Stimulated activated effector memory CD8-positive, alpha-beta T cell treated with anti-CD3 and anti-CD28 coated beads, Interleukin-12 subunit alpha, Interleukin-12 subunit beta, amount 100 ng/mL, for 72 hours (primary cell): ENCODE measurements around the gene ARPIN.

ENCODE experiments used
- ATAC-seq: fragments of 150-1000 bp; cut with Tn5 transposase; 2 replicates; pipeline ENCODE4 v1.10.0; 2021
- DNase-seq, 2 donors: peaks; one replicate each; pipeline ENCODE4 v3.0.0; 2021 to 2022; ENCODE audit warnings: low spot score in 2 of 2
- H3K27ac Mint-ChIP-seq: one replicate; pipeline ENCODE4 v1.8.0; 2022; ENCODE audit warnings: mild to moderate bottlenecking, mixed read lengths
- H3K36me3 Mint-ChIP-seq: one replicate; pipeline ENCODE4 v1.8.0; 2022; ENCODE audit warnings: mild to moderate bottlenecking, mixed read lengths
- H3K4me1 Mint-ChIP-seq: one replicate; pipeline ENCODE4 v1.8.0; 2022; ENCODE audit warnings: mixed read lengths
- H3K4me3 Mint-ChIP-seq: one replicate; pipeline ENCODE4 v1.8.0; 2022; ENCODE audit warnings: mild to moderate bottlenecking, mixed read lengths
- H3K9me3 Mint-ChIP-seq: one replicate; pipeline ENCODE4 v1.8.0; 2022; ENCODE audit warnings: mixed read lengths

The ARPIN gene

DNA sequence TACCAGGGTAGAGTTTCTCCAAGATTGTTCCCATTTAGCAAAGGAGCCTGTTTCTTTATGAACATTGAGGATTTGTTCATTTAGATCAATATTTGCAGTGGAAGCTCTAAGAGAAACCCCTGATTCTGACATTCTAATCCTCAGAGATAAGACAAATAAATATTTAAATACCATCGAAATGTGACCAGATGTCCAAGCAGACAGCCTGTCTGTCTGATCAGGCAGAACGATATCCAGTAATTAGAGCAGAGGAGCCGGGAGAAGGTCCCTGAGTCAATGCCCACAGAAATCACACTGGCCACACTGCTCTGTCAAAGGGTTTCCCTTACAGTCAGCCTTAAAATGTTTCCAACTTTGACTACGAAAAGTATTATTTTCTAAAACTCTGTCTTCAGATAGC is 15.7 kb upstream of the ARPIN start:
- DNase-seq (no peak), ATAC-seq (no peak)
- Mint-ChIP-seq H3K4me1 (no peaks in the 10 kb centered on the region), H3K36me3 (no peaks in the 10 kb centered on the region), H3K27ac (no peak overlapping the region), H3K9me3 (no peaks in the 10 kb centered on the region), H3K4me3 (no peak overlapping the region)

GRCh38 chr15:89926158-89926557 is 13.4 kb upstream of the ARPIN start:
- no peaks in the 10 kb centered on the region for H3K4me1 Mint-ChIP-seq
- DNase-seq: no peak
- ATAC-seq: no peak
- no peak overlapping the region for H3K27ac Mint-ChIP-seq
- no peak overlapping the region for H3K4me3 Mint-ChIP-seq
- H3K9me3 Mint-ChIP-seq: no peaks in the 10 kb centered on the region
- no peaks in the 10 kb centered on the region for H3K36me3 Mint-ChIP-seq

DNA sequence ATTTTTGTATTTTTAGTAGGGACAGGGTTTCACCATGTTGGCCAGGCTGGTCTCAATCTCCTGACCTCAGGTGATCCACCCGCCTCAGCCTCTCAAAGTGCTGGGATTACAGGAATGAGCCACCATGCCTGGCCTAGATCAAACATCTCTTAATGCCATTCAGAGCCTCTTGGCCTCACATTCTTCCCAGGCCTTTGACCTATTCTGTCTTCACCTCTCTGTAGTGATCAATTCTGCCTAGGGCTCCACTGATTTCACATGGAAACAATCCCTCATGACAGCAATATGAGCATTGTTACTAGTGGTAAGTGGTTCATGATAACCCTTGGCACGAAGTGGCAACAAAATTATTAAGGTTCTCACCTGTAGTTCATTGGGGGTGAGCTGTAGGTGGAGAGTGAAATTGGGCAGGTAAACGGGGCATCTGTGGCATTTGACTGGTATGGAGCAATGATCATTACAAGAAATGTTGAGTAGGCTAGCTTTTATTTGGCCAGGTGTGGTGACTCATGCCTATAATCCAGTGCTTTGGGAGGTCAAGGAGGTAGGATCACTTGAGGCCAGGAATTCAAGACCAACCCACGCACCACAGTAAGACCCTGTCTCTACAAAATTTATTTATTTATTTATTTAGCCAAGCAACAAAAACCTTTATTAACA is 4.8 kb upstream of the ARPIN start:
- DNase-seq (no peak), ATAC-seq (no peak)
- H3K9me3 Mint-ChIP-seq: no peaks in the 10 kb centered on the region
- no peak overlapping the region for H3K4me3 Mint-ChIP-seq
- H3K36me3 Mint-ChIP-seq: no peaks in the 10 kb centered on the region
- H3K4me1 Mint-ChIP-seq: no peaks in the 10 kb centered on the region
- H3K27ac Mint-ChIP-seq: no peak overlapping the region

- Mint-ChIP-seq H3K27ac (no peak overlapping the region), H3K36me3 (no peaks in the 10 kb centered on the region), H3K9me3 (no peaks in the 10 kb centered on the region), H3K4me3 (no peak overlapping the region), H3K4me1 (no peaks in the 10 kb centered on the region)
- no peak for ATAC-seq
- DNase-seq: no peak
Observed at GRCh38 chr15:89916660-89917059, 3.9 kb upstream of the ARPIN start.

- no peak overlapping the region for H3K4me3 Mint-ChIP-seq
- DNase-seq: no peak
- no peaks in the 10 kb centered on the region for H3K36me3 Mint-ChIP-seq
- no peak for ATAC-seq
- no peaks in the 10 kb centered on the region for H3K4me1 Mint-ChIP-seq
- no peaks in the 10 kb centered on the region for H3K9me3 Mint-ChIP-seq
- no peak overlapping the region for H3K27ac Mint-ChIP-seq
Observed at GRCh38 chr15:89912145-89912673, 543 bp downstream of the ARPIN start.

GRCh38 chr15:89910891-89911626 is 1.7 kb downstream of the ARPIN start:
- no peak overlapping the region for H3K4me3 Mint-ChIP-seq
- H3K9me3 Mint-ChIP-seq: no peaks in the 10 kb centered on the region
- ATAC-seq (no peak), DNase-seq (no peak)
- no peaks in the 10 kb centered on the region for H3K36me3 Mint-ChIP-seq
- no peaks in the 10 kb centered on the region for H3K4me1 Mint-ChIP-seq
- H3K27ac Mint-ChIP-seq: no peak overlapping the region

DNA sequence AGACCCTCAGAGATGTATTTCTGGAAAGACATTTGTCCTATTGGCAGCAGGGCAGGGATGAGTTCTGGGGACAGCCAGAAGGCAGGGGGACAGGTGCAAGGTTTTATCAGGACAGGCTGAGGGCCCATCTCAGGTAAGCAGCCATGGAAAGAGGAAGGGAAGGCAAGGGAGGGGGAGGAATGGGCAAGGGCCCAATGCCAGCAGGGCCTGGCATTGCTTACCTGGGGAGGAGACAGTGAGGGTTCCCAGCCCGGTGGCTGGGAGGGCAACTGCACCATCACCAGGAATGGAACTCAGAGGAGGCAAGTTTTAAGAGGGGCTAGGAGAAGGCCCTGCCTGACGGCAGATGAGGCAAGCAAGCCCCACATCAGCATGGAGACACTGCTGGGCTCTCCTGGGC is 3.1 kb downstream of the ARPIN start:
- Mint-ChIP-seq H3K9me3 (no peaks in the 10 kb centered on the region), H3K4me1 (no peaks in the 10 kb centered on the region), H3K27ac (peak overlapping the region; percentile 15), H3K4me3 (no peak overlapping the region), H3K36me3 (no peaks in the 10 kb centered on the region)
- ATAC-seq (peak; percentile 6), DNase-seq (no peak)

- no peak overlapping the region for H3K27ac Mint-ChIP-seq
- no peaks in the 10 kb centered on the region for H3K9me3 Mint-ChIP-seq
- H3K4me3 Mint-ChIP-seq: no peak overlapping the region
- ATAC-seq: no peak
- no peak for DNase-seq
- no peaks in the 10 kb centered on the region for H3K36me3 Mint-ChIP-seq
- no peaks in the 10 kb centered on the region for H3K4me1 Mint-ChIP-seq
Observed at GRCh38 chr15:89908226-89908625, 4.5 kb downstream of the ARPIN start.

DNA sequence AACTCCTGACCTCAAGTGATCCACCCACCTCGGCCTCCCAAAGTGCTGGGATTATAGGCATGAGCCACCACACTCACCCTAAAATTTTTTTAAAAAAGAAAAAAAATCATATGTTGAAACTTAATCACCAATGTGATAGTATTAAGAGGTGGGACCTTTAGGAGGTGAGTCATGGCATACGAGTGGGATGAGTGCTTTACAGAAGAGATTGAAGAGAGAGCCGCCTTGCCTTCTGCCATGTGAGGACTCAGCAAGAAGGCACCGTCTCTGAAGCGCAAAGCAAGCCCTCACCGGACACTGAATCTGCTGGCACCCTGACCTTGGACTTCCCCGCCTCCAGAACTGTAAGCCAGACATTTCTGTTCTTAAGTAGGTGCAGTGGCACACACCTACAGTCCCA is 5.5 kb downstream of the ARPIN start:
- Mint-ChIP-seq H3K4me3 (no peak overlapping the region), H3K9me3 (no peaks in the 10 kb centered on the region), H3K4me1 (no peaks in the 10 kb centered on the region), H3K36me3 (no peaks in the 10 kb centered on the region), H3K27ac (no peak overlapping the region)
- DNase-seq (no peak), ATAC-seq (no peak)

DNA sequence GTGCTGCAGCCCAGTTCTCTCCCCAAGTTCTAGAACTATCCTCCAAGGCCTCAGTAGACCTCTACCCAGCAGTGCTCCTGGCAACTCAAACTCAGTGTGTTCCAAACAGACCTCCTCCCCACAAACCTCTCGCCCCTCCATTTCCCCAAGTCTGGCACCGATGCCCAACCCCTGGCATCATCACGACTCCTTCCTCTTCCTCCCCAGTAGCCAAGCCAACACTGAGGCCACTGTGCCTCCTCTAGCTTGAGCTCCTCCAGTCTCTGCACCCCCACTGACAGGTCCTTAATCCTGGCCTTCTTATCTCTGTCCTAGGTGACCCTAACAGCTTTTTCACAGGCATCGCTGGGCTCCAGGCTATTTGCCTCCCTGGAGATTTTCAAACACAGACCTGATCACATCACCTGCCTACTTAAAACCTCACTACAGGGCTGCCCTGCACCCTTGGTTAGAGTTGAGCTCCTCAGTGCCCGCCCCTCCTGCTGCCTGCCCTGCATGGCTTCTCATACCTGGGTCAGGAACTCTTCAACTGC is 6.8 kb downstream of the ARPIN start:
- ATAC-seq (no peak), DNase-seq (no peak)
- no peaks in the 10 kb centered on the region for H3K36me3 Mint-ChIP-seq
- H3K4me3 Mint-ChIP-seq: no peak overlapping the region
- H3K27ac Mint-ChIP-seq: peak overlapping the region; percentile 10
- no peaks in the 10 kb centered on the region for H3K4me1 Mint-ChIP-seq
- H3K9me3 Mint-ChIP-seq: no peaks in the 10 kb centered on the region

DNA sequence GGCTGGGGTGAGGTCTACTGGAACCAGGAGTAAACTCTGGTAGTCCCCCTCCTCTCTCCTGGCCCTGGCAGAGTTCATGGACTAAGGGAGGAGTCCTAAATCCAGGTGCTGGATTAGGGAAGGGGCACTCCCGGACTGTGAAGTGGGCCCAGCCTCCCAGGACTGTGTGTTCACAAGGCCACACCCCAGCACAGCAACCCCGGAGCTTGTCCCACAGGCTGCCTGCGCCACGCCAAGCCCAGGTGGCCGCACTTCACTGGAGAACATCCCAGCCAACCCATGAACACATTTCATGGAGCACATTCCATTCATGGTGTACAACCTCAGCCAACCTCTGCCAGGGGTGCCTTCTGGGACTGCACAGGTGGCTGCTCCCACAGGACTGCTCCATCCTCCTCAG is 8.2 kb downstream of the ARPIN start:
- ATAC-seq (no peak), DNase-seq (no peak)
- Mint-ChIP-seq H3K4me1 (no peaks in the 10 kb centered on the region), H3K9me3 (no peaks in the 10 kb centered on the region), H3K36me3 (no peaks in the 10 kb centered on the region), H3K4me3 (no peak overlapping the region), H3K27ac (no peak overlapping the region)

- H3K9me3 Mint-ChIP-seq: no peaks in the 10 kb centered on the region
- H3K36me3 Mint-ChIP-seq: no peaks in the 10 kb centered on the region
- H3K4me3 Mint-ChIP-seq: no peak overlapping the region
- no peak overlapping the region for H3K27ac Mint-ChIP-seq
- no peaks in the 10 kb centered on the region for H3K4me1 Mint-ChIP-seq
- ATAC-seq (no peak), DNase-seq (no peak)
Observed at GRCh38 chr15:89903858-89904130, 9.0 kb downstream of the ARPIN start.

DNA sequence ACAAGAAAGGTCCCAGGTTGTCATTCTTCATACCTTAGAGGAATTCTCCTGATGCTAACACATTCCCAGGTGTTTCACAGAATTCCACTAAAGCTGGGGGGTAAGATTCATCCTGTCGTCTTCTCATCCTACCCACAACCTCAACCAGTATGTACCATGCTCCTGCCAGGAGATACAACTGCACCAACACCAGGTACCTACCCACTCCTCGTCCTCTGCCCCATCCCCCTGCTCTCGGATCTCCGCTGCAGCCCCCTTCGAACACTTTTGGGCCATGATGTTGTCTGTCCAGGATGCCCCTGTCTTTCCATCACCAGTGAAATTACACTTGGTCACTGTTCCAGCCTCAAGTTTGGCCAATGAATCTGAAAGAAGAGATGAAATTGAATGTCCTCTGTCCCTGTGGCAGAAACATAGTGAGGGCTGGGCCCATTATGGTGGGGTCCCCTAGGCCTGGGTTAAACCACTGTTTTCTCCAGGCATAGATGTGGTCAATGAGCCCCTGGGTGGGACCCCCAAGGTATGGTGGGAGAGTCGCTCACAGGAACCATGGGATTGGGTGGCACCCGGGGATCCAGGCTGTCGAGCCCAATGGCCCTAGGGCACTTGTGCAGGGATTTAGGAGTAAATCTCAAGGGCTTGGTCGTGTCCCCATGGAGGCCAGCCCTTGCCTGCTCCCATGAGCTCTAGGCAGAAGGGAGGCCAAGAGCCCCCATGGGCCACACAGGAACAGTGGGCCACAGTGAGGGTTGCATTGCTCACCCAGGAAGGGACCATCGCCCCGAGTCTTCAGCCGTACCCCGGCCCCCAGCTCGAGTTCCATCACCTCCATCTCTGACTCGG is 9.5 kb downstream of the ARPIN start:
- H3K4me1 Mint-ChIP-seq: no peaks in the 10 kb centered on the region
- H3K4me3 Mint-ChIP-seq: no peak overlapping the region
- no peak for ATAC-seq
- DNase-seq: no peak
- H3K9me3 Mint-ChIP-seq: no peaks in the 10 kb centered on the region
- no peak overlapping the region for H3K27ac Mint-ChIP-seq
- H3K36me3 Mint-ChIP-seq: no peaks in the 10 kb centered on the region

- H3K36me3 Mint-ChIP-seq: no peaks in the 10 kb centered on the region
- no peak overlapping the region for H3K27ac Mint-ChIP-seq
- ATAC-seq (no peak), DNase-seq (no peak)
- H3K4me3 Mint-ChIP-seq: no peak overlapping the region
- no peaks in the 10 kb centered on the region for H3K9me3 Mint-ChIP-seq
- H3K4me1 Mint-ChIP-seq: no peaks in the 10 kb centered on the region
Observed at GRCh38 chr15:89900849-89901248, 11.9 kb downstream of the ARPIN start.

- H3K9me3 Mint-ChIP-seq: no peaks in the 10 kb centered on the region
- peak overlapping the region; percentile 3 for H3K27ac Mint-ChIP-seq
- H3K36me3 Mint-ChIP-seq: no peaks in the 10 kb centered on the region
- DNase-seq: no peak
- no peak overlapping the region for H3K4me3 Mint-ChIP-seq
- ATAC-seq: no peak
- H3K4me1 Mint-ChIP-seq: no peaks in the 10 kb centered on the region
Observed at GRCh38 chr15:89899951-89900567, 12.7 kb downstream of the ARPIN start.
